GM12878 (cell line): ENCODE results near the gene REEP1.

Experiments used
- POLR2A ChIP-seq: IDR thresholded peaks from 2 replicates; pipeline ENCODE4 v1.6.1; 2011; ENCODE audit warnings: low read depth, mild to moderate bottlenecking, low read length
- TF ChIP-seq, protein P1 (sequence below), 3 experiments: IDR thresholded peaks in 2 of 3; conservative IDR thresholded peaks in 1 of 3; 2 replicates each; pipeline ENCODE4 v1.5.1; 2011; ENCODE audit warnings: low read depth in 3 of 3, low read length in 3 of 3, mild to moderate bottlenecking in 3 of 3, control low read depth in 2 of 3, moderate library complexity in 2 of 3, inconsistent platforms in 1 of 3, mixed read lengths in 1 of 3; ENCODE audit not compliant: control insufficient read depth in 2 of 3, insufficient read depth in 1 of 3; ENCODE audit errors: extremely low read depth in 1 of 3

DNA sequence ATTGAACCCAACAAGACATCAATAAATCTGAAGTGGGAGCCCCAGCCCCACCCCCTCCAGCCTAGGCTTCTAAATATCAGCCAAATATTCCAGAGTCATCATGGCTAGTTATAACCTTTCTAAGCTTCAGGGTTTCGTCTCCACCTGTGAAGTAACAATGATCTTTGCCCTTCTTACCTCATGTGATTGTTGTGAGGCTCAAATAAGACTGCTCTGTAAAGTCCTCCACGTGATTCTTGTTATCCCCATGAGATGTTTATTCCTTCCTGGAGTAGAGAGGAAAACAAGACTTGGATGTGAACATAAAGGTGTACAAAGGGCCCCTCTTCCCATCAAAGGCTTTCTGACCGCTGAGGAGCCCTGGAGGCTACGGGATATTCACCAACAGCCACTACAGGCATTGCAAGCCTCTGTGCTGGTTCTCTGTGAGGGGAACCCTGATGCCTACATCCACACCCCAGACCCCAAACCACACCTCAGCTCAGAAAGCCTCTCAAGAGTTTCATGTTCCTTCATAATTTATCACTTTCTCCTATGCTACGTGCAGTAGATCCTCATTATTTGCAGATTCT, 20.1 kb upstream of the REEP1 start:
- TF ChIP-seq POLR2A: no peak
- TF ChIP-seq, protein P1, sequence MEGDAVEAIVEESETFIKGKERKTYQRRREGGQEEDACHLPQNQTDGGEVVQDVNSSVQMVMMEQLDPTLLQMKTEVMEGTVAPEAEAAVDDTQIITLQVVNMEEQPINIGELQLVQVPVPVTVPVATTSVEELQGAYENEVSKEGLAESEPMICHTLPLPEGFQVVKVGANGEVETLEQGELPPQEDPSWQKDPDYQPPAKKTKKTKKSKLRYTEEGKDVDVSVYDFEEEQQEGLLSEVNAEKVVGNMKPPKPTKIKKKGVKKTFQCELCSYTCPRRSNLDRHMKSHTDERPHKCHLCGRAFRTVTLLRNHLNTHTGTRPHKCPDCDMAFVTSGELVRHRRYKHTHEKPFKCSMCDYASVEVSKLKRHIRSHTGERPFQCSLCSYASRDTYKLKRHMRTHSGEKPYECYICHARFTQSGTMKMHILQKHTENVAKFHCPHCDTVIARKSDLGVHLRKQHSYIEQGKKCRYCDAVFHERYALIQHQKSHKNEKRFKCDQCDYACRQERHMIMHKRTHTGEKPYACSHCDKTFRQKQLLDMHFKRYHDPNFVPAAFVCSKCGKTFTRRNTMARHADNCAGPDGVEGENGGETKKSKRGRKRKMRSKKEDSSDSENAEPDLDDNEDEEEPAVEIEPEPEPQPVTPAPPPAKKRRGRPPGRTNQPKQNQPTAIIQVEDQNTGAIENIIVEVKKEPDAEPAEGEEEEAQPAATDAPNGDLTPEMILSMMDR (IDR thresholded peaks at IDR 0.05 in 2 of 3, conservative IDR thresholded peaks at IDR 0.05 in 1 of 3; ENCODE audit: control insufficient read depth in 2 of 3, extremely low read depth in 1 of 3, insufficient read depth in 1 of 3, low read depth in 3 of 3, low read length in 3 of 3): no peak
